ENCODE measurements around the gene LRRN2.

Gene LRRN2

DNA sequence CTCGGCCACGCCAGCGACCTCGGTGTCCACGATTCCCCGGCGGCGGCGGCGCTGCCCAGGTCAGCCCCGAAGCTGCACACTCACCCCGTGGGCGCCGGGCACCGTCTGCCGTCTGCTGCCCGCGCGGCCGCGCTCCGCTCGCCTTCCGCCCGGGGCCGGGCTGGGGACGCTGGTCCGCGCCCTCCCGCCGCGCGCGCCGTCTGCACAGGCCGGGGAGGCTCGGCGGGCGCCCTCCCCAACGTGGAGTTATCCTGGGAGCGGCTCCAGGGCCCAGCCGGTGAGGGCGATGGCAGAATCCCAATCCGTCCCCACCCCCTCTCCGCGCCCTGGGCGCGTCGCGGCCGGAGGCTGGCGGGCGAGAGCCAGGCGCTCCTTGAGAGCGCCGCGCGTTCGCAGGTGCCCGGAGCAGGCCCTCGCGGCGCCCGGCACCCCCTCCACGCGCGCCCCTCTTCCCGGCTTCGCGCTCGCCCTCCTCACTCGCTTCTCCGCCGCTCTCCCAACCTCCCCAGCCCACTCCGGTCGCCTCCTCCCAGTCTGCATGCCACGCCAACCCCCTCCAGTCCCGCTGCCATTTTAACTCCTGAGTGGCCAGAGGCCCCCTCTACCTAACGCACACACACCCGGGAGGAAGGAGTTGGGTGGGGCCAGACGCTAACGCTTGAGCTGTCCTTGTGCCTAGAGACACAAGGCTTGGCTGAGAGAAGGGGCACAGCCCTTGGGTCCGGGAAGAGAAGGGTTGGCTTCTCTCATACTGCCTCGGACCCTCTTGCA, at the start of gene LRRN2:
Gene LRRN2, minus strand, starts transcription at position 503 of the 771 bp plus-strand sequence. CDS start 65,746 bp downstream, outside the sequence.
- TF ChIP-seq EGR1 (IDR thresholded peaks at IDR 0.05) (no peak), TAF1 (IDR thresholded peaks at IDR 0.05; ENCODE audit: low read depth) (no peak), EP300 (IDR thresholded peaks at IDR 0.05; ENCODE audit: borderline replicate concordance) (no peak), ZBTB7A (IDR thresholded peaks at IDR 0.05; ENCODE audit: low read depth) (no peak), CEBPB (IDR thresholded peaks at IDR 0.05) (no peak), YY1 (IDR thresholded peaks at IDR 0.05; ENCODE audit: low read depth) (no peak), TCF12 (IDR thresholded peaks at IDR 0.05; ENCODE audit: low read depth) (no peak), CREB1 (IDR thresholded peaks at IDR 0.05; ENCODE audit: low read depth) (no peak), REST (IDR thresholded peaks at IDR 0.05; ENCODE audit: low read depth) (no peak), FOXM1 (IDR thresholded peaks at IDR 0.05; ENCODE audit: borderline replicate concordance, low read depth) (no peak), RAD21 (IDR thresholded peaks at IDR 0.05; ENCODE audit: low read depth) (no peak), TEAD4 (IDR thresholded peaks at IDR 0.05) (no peak)
- TF ChIP-seq, protein P1, sequence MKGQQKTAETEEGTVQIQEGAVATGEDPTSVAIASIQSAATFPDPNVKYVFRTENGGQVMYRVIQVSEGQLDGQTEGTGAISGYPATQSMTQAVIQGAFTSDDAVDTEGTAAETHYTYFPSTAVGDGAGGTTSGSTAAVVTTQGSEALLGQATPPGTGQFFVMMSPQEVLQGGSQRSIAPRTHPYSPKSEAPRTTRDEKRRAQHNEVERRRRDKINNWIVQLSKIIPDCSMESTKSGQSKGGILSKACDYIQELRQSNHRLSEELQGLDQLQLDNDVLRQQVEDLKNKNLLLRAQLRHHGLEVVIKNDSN (IDR thresholded peaks at IDR 0.05), result no peak
- TF ChIP-seq, protein P2, sequence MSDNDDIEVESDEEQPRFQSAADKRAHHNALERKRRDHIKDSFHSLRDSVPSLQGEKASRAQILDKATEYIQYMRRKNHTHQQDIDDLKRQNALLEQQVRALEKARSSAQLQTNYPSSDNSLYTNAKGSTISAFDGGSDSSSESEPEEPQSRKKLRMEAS (IDR thresholded peaks at IDR 0.05), result no peak

DNA sequence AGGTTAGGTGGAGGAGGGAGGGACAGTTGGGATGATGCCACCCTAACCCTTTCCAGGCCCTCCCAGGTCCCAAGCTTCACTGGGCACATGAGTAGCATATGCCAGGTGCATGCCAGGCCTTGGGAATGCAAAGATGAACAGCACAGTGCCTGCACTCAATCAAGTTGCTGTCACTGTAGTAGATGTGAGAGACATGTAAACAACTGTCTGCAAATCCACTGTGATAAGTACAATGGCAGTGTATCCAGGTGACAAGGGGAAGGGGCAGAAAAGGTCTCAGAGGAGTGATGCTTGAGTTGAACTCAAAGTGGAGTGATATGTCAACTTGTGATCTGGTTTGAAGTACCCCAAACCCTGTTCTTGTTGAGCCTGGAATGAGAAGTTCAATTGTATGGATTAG, 49.5 kb upstream of the LRRN2 start:
- TF ChIP-seq EP300 (IDR thresholded peaks at IDR 0.05; ENCODE audit: borderline replicate concordance) (no peak), REST (IDR thresholded peaks at IDR 0.05; ENCODE audit: low read depth) (no peak), RAD21 (IDR thresholded peaks at IDR 0.05; ENCODE audit: low read depth) (no peak), EGR1 (IDR thresholded peaks at IDR 0.05) (no peak), CEBPB (IDR thresholded peaks at IDR 0.05) (no peak), FOXM1 (IDR thresholded peaks at IDR 0.05; ENCODE audit: borderline replicate concordance, low read depth) (no peak), ZBTB7A (IDR thresholded peaks at IDR 0.05; ENCODE audit: low read depth) (no peak), TCF12 (IDR thresholded peaks at IDR 0.05; ENCODE audit: low read depth) (no peak), YY1 (IDR thresholded peaks at IDR 0.05; ENCODE audit: low read depth) (no peak), NFIC (IDR thresholded peaks at IDR 0.05) (no peak)
- TF ChIP-seq, protein P2 (IDR thresholded peaks at IDR 0.05), result no peak

- TF ChIP-seq YY1 (IDR thresholded peaks at IDR 0.05; ENCODE audit: low read depth) (no peak), EP300 (IDR thresholded peaks at IDR 0.05; ENCODE audit: borderline replicate concordance) (no peak), EGR1 (IDR thresholded peaks at IDR 0.05) (no peak), CEBPB (IDR thresholded peaks at IDR 0.05) (no peak), NFIC (IDR thresholded peaks at IDR 0.05) (no peak), CREB1 (IDR thresholded peaks at IDR 0.05; ENCODE audit: low read depth) (no peak), RAD21 (IDR thresholded peaks at IDR 0.05; ENCODE audit: low read depth) (no peak), ZBTB7A (IDR thresholded peaks at IDR 0.05; ENCODE audit: low read depth) (no peak), FOXM1 (IDR thresholded peaks at IDR 0.05; ENCODE audit: borderline replicate concordance, low read depth) (no peak), TCF12 (IDR thresholded peaks at IDR 0.05; ENCODE audit: low read depth) (no peak), TAF1 (IDR thresholded peaks at IDR 0.05; ENCODE audit: low read depth) (no peak), REST (IDR thresholded peaks at IDR 0.05; ENCODE audit: low read depth) (no peak), TEAD4 (IDR thresholded peaks at IDR 0.05) (no peak)
- TF ChIP-seq, protein P1 (IDR thresholded peaks at IDR 0.05), result no peak
- TF ChIP-seq, protein P2 (IDR thresholded peaks at IDR 0.05), result no peak
Observed at GRCh38 chr1:204733869-204734596, 48.5 kb upstream of the LRRN2 start.

Data from Ishikawa (cell line).